HG03066 (cell line): ENCODE results near the gene SCUBE3.

Experiments
- ATAC-seq: cut with Tn5 transposase; IDR thresholded peaks from one replicate; pipeline ENCODE4 v1.9.1; 2021; ENCODE audit warnings: low read depth; ENCODE audit not compliant: unreplicated experiment

SCUBE3 gene

DNA sequence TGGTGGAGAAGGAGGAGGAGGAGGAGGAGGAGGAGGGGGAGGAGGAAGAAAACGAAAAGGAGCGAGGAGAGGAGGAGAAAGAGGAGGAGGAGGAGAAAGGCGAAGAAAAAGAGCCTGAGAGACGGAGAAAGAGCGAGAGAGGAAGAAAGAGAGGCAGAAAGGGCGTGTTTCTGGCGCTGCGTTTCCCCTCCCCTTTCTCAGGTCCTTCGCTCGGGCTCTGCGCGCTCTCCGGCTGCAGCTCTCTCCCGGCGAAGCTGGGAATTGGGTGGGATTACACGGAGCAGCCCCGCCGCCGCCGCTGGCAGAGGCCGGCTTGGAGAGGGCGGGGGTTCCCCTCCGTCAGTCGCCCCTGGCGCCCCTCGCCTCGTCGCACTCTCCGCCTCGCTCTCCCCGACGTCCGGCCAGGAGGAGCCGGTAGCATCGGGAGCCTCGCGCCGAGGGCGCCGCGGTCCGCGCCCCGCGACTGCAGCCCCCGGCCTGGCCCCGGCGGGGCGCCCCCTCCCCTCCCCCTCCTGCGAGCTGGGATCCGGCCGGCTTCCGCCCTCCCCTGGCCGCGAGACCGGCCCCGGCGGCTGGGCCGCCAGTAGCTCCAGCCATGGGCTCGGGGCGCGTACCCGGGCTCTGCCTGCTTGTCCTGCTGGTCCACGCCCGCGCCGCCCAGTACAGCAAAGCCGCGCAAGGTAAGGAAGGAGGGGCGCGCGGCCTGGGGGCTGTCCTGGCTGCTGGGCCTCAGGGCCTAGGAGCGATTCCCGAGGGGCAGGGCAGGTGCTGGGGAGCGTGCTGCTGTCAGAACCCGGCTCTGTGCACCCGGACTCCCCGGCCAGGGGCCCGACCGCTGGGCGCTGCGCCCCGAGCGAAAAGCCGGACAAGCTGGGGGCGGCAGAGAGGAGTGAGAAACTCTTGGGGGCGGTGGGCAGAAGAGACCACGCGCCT lies at the start of gene SCUBE3:
Gene SCUBE3, plus strand, starts transcription at position 133 of the 933 bp plus-strand sequence. Its CDS starts 463 bp downstream, at position 596.
- no peak for ATAC-seq

GRCh38 chr6:35164277-35164676 lies 49.5 kb upstream of the SCUBE3 start:
- no peak for ATAC-seq

- ATAC-seq, result no peak
Observed at GRCh38 chr6:35164868-35165267, 48.9 kb upstream of the SCUBE3 start.

- no peak for ATAC-seq
Observed at GRCh38 chr6:35165630-35166071, 48.1 kb upstream of the SCUBE3 start.

GRCh38 chr6:35166116-35166515 lies 47.6 kb upstream of the SCUBE3 start:
- no peak for ATAC-seq

- ATAC-seq, result no peak
Observed at GRCh38 chr6:35166520-35166919, 47.2 kb upstream of the SCUBE3 start.

DNA sequence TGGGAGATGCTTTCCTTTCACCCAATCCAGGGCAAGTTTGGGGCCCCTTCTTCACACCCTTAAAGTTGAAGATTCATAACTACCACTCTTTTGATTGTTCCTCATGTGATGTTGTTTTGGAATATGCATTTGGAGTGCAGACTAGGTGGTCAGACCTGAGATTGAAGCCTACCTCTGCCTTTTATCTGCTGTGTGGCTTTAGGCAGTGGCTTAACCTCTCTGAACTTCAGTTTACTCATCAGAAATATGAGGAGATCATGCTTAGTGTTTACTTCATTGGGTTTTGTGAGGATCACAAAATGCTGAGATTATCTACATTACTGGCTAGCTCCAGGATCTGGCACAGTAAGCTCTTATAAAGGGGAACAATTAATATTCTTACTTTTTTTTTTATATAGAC lies 46.3 kb upstream of the SCUBE3 start:
- no peak for ATAC-seq

DNA sequence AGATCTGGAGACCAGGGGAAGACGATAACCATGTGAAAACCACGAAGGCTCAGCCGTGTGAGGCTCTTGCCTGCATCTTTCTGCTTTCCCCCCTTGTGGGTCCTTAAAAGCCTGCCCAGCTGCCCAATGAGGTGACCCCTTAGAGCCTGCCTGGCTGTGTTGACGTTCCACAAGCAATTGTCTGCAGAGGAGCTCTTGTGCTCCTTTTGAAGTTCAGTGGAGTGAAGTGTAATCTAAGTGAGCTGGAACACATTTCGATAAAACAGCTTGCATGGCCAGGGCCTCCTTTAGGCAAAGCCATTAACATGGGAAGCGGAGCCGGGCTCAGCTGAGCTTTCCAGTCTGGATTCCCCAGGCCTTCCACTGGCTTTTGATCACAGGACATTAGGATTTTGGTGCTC lies 45.3 kb upstream of the SCUBE3 start:
- no peak for ATAC-seq

GRCh38 chr6:35170166-35170565 lies 43.6 kb upstream of the SCUBE3 start:
- no peak for ATAC-seq

GRCh38 chr6:35170891-35171290 lies 42.9 kb upstream of the SCUBE3 start:
- no peak for ATAC-seq

GRCh38 chr6:35173044-35173426 lies 40.7 kb upstream of the SCUBE3 start:
- no peak for ATAC-seq

DNA sequence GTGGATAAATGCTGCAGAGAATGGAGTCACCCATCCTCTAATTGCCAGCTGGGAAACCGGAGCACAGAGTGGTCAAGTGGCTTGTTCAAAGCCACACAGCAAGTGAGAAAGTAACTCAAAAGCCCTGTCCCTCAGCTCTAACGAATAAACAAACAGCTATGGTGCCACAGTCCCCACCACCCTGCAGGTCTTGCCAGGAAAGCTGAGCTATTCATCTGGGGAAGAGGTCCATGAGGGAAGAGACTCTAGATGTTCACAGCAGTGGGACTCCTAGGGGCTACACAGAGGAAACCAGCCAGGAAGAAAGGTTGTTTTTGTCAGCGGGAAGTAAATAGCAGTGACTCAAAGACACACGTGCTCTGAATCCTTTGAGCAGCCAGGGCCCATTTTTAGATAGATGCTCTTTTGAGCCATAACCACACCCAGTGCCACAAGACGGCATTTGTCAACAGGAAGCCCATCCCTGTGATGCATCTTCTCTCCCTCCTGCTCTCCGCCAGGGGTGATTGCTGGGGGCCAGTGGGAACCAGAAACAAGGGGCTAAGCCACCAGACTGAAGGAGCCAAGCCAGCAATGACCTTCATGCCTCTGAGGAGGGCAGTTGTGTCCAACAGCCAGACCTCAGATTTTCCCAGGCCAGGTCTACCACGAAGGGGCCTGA lies 40.2 kb upstream of the SCUBE3 start:
- no peak for ATAC-seq

DNA sequence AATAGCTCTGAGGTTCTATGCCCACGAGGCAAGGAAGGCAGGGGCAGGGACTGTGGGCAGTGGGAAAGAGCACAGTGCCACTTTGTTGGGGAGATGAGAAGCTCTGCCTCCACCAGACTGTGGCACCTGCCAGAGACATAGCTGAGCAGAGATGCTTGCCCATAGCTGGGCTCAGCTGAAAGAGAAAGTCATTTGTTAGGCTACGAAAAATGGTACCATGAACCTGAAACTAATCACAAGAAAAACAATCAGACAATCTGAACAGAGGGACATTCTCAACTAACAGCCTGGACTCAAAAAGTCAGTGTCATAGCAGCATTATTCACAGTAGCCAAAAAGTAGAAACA lies 39.7 kb upstream of the SCUBE3 start:
- ATAC-seq, result no peak

GRCh38 chr6:35174501-35174900 lies 39.3 kb upstream of the SCUBE3 start:
- no peak for ATAC-seq

DNA sequence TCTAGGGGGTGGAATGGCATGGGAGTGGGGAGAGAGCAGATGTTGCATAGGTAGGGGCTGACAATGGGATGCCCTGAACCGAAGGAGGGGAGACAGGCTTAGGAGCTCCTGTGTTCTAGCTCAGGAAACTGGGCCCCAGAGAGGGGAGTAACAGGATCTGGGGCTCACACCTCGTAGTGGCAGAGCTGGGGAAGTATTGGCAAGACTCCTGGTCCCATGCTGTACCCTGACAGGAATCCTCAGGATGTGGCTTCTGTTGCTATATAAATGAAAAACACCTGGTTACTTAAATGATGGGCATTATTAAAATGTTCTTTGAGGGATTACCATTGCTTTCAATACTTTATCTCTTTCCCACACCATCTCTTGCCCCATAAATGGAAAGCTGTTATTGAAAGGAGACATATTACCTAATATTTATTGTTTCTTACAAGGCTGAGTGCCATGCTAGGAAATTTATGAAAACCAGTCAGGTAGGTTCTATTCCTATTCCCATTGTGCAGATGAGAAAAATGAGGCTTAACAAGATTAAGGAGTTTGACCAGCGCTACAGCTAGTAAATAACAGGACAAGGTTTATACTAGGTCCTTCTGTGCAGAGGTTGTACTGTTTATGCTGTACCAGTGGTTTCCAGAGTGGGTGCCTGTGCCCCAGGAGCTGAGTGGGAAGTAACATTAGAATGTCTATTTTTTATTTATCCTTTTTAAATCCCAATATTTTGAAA lies 37.3 kb upstream of the SCUBE3 start:
- ATAC-seq, result no peak

DNA sequence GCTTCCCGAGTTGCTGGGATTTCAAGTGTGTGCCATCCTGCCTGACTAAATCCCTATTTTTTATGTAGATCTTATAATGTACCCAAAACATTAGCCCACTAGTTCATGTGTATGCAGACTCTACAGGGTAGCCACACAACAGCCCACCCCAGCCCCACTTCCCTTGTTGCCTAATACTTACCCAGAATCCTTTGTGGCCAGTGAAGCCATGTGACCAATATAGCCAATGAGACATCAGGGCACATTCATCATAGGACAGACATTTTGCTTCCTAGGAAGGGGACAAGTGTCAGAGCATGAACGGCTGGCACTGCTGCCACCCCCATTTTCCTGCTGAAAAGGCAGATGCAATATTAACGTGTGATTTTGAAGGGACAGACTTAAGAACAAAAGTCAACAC lies 36.6 kb upstream of the SCUBE3 start:
- no peak for ATAC-seq

DNA sequence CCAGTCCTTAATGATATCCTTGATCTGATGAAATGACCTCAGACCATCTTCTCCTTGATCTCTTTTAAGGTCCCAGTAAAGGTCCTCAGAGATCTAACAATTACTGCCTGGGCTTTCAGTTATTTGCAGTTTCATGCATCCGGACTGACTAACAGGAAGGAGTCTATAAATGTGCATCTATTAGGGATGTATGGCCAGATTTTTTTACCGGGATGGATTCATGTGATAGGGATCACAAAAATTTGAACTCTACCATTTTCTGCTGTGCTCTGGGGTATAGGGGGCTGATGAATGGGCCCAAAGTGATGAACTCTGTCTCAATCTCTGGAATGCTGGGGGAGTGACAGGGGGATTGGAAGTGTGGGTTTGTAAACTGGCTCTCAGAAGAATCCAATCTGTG lies 36.2 kb upstream of the SCUBE3 start:
- ATAC-seq, result no peak

GRCh38 chr6:35178012-35178411 lies 35.7 kb upstream of the SCUBE3 start:
- no peak for ATAC-seq

DNA sequence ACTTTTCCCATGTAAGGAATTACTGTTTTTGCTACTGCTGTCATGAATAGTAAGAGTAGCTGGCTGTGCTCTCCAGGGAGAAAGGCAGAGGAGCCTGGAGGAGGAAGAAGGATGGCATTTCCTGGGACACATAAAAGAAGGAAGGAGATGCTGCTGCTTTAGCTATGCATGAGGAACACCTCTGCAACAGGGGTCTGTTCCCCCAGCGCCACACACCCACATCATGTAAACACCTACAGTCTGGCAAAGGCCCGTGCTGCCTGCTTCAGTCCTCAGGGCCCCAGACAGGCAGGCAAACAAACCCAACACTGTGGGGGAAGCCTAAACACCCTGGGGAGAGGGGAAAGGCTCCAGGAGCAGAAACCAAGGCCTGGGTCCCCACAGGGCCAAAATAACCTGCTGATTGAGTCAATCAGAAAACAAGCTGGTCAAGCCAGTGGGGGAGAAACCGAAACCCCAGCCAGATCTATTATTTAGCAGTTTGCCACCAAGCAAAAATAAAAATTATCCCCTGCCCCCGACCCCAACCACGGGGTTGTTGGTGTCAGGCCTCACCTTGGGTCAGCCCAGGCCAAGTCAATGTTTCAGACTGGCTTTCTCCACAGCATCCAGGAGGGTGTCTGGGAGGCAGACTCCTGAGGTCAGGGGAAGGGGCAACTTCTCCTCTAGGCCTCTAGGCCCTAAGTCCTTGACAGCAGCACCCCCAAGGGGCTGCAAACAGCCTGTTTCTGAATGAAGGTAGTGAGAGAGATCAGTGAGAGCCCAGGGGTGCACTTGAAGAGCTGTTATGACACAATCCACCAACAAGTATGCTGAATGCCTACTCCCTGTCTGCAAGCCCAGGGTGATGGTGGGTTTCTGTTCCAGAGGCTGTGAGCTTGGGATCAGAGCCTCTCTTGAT lies 34.6 kb upstream of the SCUBE3 start:
- ATAC-seq, result no peak

DNA sequence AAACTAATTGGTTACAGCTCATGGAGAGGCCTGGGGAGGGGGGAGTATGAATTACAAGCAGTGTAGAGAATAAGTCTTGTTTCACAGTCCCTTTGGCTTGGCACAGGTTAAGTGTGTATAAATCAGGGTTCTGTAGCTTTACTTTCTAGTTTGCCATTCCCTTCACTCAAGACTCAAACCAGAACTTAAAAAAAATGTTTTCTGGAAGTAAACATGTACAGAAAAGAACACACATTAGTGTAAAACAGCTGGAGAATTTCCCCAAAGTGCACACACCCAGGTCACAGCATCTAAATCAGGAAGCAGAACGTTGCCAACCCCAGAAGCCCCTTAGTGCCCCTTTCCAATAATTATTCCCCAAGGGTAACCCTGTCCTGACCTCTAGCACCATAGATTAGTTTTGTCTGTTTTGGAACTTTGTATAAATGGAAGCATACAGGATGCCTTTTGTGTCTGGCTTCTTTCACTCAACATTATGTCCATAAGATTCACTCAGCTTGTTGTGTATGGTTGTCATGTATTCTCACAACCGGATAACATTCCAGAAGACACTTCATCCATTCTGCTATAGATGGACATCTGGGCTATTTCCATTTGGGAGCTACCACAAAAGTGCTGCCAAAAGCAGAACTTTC lies 33.7 kb upstream of the SCUBE3 start:
- ATAC-seq, result no peak
